HG03139 (cell line): ENCODE data around the gene TAF7.
"Not testable (repeated sequence)": the region's sequence is repeated elsewhere in the genome, so short reads cannot be mapped to it uniquely, and the experiment has no call there.

ENCODE experiments used
- ATAC-seq: cut with Tn5 transposase; IDR thresholded peaks from one replicate; pipeline ENCODE4 v1.9.1; 2021; ENCODE audit not compliant: unreplicated experiment

TAF7 gene

DNA sequence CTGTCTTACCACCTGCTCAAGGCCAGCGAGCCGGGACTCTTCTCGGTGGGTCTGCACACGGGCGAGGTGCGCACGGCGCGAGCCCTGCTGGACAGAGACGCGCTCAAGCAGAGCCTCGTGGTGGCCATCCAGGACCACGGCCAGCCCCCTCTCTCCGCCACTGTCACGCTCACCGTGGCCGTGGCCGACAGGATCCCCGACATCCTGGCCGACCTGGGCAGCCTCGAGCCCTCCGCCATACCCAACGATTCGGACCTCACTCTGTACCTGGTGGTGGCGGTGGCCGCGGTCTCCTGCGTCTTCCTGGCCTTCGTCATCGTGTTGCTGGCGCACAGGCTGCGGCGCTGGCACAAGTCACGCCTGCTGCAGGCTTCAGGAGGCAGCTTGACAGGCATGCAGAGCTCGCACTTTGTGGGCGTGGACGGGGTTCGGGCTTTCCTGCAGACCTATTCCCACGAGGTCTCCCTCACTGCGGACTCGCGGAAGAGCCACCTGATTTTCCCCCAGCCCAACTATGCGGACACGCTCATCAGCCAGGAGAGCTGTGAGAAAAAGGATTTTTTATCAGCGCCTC is 20.3 kb upstream of the TAF7 start:
- not testable (repeated sequence) for ATAC-seq

DNA sequence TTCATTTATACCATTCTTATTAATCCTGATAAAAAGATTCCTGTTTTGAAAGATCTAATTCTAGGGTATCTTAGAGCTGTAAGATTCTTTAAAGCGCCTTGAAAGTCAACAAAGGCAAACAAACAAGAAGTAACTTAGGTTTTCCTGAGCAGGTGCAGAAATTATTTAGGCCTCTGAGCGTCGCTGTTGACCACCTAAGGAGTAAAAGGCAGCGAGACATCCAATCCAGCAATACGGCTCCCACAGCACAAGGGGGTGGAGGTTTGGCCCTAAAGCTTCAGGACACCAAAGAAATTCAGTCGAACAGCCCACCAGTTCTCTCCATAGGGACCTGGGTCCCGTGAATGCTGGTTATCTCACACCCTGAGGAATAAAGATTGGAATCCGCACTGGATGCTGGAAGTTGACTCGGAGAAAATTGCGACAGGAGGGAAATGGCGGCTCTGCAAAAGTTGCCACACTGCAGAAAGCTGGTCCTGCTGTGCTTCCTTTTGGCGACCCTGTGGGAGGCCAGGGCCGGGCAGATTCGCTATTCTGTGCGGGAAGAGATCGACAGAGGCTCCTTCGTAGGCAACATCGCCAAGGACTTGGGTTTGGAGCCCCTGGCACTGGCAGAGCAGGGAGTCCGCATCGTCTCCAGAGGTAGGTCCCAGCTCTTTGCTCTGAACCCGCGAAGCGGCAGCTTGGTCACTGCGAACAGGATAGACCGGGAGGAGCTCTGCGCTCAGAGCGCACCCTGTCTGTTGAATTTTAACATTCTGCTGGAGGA is 18.1 kb upstream of the TAF7 start, which contains the start of gene PCDHGA2:
PCDHGA2 (plus strand) TSS at position 223 of the 769 bp plus-strand sequence.
- no peak for ATAC-seq

- not testable (repeated sequence) for ATAC-seq
These were observed 12.0 kb upstream of the TAF7 start for GRCh38 chr5:141332571-141332970.

DNA sequence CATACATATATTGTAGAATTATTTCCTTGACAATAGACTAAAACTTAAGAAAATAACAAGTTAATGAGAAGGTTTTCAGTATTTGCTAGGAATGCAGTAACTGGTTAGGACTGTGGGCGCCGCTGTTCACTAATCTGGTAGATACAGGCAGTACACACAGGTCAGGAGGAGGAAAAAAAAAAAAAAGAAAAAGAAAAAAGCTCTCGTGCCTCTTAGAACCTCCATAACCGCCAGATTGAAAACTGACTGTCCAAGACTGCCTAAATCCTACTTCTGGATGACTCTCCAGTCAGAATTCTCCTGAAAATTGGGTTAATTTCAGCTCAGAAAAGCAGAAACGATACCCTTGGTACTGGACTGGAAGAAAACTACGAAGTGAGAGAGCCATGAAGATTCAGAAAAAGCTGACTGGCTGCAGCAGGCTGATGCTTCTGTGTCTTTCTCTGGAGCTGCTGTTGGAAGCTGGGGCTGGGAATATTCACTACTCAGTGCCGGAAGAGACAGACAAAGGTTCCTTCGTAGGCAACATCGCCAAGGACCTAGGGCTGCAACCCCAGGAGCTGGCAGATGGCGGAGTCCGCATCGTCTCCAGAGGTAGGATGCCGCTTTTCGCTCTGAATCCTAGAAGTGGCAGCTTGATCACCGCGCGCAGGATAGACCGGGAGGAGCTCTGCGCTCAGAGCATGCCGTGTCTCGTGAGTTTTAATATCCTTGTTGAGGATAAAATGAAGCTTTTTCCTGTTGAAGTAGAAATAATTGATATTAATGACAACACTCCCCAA is 9.9 kb upstream of the TAF7 start, which contains the start of gene PCDHGA1:
PCDHGA1 (plus strand) TSS at position 216 of the 782 bp plus-strand sequence.
- no peak for ATAC-seq

DNA sequence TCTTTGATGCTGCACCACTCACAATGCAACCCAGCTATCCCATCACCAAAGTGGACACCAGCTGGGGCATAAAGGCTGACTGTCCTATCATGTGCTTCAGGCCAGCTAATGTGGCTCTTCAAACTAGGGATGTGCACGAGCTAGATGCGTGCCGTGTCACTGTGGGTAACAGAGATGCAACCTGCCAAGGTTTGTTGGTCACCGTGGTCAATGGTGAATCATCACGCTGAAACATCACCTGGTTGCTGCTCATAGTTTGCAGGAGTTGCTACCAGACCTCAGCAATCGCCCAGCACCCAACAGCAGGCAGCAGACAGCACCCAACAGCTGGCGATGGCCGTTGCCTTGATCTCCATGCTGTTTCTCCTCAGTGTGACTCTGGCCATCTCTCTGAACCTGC is 7.6 kb upstream of the TAF7 start:
- ATAC-seq = no peak

DNA sequence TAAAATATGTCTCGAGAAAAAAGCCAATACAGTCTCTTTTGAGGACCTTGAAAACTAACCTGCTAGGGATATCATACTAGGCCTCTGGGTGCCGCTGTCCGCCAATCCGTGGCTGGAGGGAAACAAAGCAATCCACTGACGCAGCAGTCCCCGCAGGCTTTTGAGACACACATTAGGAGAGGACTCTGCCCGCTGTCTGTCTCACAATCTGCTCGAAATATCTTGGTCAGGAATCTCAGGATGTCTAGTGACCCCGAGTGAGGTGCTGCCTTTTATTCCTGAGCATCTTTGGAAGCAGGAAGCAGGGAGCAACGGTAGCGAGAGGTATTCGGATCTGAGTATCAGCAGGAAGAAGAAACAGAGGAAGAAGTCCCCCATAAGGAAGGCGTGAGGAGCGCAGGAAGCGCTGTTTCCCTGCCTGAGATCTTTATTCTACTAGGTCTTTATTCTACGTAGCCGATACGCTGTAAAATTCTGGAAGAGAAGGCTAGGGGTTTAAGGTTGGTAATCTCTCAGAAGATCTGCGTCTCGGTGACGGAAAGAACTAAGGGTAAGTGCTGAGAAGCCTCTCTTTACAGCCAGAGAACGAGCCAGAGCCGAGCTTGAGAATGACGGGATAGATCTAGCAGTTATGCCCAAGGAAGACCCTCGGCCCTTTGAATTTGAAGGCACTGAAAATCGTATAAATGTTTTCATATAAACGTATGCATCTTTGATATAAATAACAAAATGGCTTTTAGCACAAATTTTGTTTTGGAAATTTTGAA is 5.7 kb upstream of the TAF7 start:
- ATAC-seq = peak; percentile 80

- no peak for ATAC-seq
These were observed 1.7 kb upstream of the TAF7 start for GRCh38 chr5:141322261-141322660.

GRCh38 chr5:141319699-141320098 is 885 bp downstream of the TAF7 start:
- no peak for ATAC-seq

DNA sequence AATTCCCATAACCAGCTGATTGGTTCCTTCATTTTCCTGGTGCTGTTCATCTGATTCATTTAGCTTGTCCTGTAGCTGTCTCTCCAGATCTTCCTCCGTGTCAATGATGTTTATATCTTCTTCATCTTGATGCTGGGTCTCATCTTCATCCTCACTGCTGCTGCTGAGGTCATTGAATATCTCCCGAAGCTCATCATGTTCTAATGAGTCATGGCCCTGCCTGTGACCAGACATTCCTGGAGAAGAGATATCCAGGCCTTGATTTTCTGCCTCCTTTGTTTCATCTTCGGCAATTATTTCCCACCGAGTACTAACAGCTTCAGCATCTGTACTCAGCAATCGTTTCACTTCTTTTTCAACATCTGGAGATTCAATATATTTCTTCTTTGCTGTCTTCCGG is 1.4 kb downstream of the TAF7 start:
- ATAC-seq = no peak

GRCh38 chr5:141316963-141317362 is 3.6 kb downstream of the TAF7 start:
- not testable (repeated sequence) for ATAC-seq

GRCh38 chr5:141313711-141314110 is 6.9 kb downstream of the TAF7 start:
- no peak for ATAC-seq

DNA sequence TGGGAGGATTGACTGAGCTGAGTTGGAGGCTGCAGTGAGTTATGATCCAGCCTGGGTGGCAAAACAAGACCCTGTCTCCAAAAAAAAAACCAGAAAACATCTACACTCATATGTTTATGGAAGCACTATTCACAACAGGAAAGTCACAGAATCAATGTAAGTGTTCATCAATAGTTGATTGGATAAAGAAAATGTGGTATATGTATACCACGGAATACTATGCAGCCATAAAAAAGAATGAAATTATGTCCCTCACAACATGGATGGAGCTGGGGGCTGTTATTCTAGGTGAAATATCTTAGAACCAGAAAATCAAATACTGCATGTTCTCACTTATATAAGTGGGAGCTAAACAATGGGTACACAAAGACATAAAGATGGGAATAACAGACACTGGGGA is 14.0 kb downstream of the TAF7 start:
- ATAC-seq = no peak

- ATAC-seq = no peak
These were observed 16.8 kb downstream of the TAF7 start, which contains the start of gene SLC25A2 for GRCh38 chr5:141303756-141304155. Gene SLC25A2, minus strand, starts transcription at chr5:141304049. Its CDS starts 184 bp downstream, at chr5:141303865.

DNA sequence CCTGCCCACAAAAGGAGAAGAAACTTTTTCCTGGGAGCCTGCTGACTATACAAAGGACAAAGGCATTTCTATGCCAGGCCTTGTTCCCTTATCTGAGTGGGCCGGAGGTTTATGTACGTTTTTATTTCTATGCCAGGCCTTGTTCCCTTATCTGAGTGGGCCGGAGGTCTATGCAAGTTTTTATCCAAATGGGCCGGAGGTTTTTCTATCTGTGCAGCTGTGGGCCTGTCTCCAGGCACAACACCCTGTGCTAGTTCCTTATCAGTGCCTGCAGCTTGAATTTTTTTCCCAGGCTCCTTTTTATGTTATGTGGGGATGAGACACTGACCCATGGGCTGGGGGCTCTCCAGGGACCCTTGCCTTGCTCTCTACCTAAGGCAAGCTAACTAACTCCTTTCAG is 22.2 kb downstream of the TAF7 start:
- no peak for ATAC-seq

DNA sequence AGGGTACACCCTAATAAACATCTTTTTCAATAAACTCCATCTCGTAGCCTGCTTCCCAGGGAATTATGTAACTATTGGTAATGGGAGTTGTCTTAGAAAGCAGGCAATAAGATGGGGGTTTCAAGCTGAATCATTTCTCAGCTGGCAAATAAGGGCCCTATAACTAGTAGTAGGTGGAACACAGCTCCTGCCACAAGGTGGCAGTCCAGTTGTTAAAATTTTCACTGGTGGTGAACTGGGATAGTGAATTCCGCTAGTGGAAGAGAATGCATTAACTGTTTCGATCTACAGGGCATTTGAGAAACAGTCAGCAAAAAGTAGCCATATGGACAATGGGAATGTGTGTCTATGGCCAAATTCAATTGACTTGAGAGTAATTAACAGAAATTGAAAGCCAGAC is 47.7 kb downstream of the TAF7 start:
- no peak for ATAC-seq

- ATAC-seq = no peak
These were observed 51.4 kb downstream of the TAF7 start for GRCh38 chr5:141269195-141269594.
